ENCODE data around the gene METTL3. TPM values are rescaled to one million over a fixed set of nuclear protein-coding genes. Genes with fewer than 3 reads are reported as not detected.
A peak's percentile ranks its signal among the peaks of the same experiment; 100 is the strongest.

Gene METTL3
- total and polyA plus RNA-seq, 2 of the 13 experiments (the other 11 are each of a cell fraction or from before 2014, with no cell fraction given) = 123 to 130 TPM

DNA sequence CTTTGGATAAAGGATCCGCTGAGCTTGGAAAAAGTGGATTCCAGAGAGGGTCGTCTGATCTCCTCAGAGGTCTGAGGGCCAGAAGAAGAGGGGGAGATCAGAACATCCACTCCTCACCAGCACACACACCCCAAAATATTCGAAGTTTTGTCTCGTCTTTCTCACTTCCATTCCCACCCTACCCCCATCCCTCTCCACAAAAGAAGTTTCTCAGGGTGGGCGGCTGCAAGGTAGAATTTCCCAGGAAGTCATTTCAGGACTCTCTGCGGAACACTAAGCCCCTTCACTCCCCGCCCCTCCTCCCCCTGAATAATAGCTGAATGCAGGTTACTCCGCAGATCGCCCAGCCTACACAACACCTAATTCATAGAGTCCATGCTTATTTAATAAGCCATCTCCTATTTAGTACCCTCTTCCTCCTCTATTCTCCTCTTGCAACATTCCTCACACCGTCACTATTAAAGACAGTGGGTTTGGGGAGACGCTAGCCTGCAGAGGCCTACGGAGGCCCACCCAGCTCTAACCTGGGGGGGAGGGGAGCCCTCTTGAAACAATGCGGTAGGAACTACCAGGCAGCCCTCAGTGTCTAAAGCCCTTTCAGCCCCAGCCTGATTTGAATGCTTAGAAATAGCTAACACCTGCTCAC lies 15.7 kb upstream of the METTL3 start (continued):
- TF ChIP-seq, protein P1, sequence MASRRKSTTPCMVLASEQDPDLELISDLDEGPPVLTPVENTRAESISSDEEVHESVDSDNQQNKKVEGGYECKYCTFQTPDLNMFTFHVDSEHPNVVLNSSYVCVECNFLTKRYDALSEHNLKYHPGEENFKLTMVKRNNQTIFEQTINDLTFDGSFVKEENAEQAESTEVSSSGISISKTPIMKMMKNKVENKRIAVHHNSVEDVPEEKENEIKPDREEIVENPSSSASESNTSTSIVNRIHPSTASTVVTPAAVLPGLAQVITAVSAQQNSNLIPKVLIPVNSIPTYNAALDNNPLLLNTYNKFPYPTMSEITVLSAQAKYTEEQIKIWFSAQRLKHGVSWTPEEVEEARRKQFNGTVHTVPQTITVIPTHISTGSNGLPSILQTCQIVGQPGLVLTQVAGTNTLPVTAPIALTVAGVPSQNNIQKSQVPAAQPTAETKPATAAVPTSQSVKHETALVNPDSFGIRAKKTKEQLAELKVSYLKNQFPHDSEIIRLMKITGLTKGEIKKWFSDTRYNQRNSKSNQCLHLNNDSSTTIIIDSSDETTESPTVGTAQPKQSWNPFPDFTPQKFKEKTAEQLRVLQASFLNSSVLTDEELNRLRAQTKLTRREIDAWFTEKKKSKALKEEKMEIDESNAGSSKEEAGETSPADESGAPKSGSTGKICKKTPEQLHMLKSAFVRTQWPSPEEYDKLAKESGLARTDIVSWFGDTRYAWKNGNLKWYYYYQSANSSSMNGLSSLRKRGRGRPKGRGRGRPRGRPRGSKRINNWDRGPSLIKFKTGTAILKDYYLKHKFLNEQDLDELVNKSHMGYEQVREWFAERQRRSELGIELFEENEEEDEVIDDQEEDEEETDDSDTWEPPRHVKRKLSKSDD (CRISPR knock-in tag; IDR thresholded peaks at IDR 0.05; ENCODE audit: low read depth) = no peak
- TF ChIP-seq, protein P2, sequence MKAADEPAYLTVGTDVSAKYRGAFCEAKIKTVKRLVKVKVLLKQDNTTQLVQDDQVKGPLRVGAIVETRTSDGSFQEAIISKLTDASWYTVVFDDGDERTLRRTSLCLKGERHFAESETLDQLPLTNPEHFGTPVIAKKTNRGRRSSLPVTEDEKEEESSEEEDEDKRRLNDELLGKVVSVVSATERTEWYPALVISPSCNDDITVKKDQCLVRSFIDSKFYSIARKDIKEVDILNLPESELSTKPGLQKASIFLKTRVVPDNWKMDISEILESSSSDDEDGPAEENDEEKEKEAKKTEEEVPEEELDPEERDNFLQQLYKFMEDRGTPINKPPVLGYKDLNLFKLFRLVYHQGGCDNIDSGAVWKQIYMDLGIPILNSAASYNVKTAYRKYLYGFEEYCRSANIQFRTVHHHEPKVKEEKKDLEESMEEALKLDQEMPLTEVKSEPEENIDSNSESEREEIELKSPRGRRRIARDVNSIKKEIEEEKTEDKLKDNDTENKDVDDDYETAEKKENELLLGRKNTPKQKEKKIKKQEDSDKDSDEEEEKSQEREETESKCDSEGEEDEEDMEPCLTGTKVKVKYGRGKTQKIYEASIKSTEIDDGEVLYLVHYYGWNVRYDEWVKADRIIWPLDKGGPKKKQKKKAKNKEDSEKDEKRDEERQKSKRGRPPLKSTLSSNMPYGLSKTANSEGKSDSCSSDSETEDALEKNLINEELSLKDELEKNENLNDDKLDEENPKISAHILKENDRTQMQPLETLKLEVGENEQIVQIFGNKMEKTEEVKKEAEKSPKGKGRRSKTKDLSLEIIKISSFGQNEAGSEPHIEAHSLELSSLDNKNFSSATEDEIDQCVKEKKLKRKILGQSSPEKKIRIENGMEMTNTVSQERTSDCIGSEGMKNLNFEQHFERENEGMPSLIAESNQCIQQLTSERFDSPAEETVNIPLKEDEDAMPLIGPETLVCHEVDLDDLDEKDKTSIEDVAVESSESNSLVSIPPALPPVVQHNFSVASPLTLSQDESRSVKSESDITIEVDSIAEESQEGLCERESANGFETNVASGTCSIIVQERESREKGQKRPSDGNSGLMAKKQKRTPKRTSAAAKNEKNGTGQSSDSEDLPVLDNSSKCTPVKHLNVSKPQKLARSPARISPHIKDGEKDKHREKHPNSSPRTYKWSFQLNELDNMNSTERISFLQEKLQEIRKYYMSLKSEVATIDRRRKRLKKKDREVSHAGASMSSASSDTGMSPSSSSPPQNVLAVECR (CRISPR knock-in tag; IDR thresholded peaks at IDR 0.05; ENCODE audit: borderline replicate concordance) = no peak
- TF ChIP-seq, protein P3, sequence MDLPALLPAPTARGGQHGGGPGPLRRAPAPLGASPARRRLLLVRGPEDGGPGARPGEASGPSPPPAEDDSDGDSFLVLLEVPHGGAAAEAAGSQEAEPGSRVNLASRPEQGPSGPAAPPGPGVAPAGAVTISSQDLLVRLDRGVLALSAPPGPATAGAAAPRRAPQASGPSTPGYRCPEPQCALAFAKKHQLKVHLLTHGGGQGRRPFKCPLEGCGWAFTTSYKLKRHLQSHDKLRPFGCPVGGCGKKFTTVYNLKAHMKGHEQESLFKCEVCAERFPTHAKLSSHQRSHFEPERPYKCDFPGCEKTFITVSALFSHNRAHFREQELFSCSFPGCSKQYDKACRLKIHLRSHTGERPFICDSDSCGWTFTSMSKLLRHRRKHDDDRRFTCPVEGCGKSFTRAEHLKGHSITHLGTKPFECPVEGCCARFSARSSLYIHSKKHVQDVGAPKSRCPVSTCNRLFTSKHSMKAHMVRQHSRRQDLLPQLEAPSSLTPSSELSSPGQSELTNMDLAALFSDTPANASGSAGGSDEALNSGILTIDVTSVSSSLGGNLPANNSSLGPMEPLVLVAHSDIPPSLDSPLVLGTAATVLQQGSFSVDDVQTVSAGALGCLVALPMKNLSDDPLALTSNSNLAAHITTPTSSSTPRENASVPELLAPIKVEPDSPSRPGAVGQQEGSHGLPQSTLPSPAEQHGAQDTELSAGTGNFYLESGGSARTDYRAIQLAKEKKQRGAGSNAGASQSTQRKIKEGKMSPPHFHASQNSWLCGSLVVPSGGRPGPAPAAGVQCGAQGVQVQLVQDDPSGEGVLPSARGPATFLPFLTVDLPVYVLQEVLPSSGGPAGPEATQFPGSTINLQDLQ (CRISPR knock-in tag; IDR thresholded peaks at IDR 0.05) = no peak
- TF ChIP-seq, protein P4, sequence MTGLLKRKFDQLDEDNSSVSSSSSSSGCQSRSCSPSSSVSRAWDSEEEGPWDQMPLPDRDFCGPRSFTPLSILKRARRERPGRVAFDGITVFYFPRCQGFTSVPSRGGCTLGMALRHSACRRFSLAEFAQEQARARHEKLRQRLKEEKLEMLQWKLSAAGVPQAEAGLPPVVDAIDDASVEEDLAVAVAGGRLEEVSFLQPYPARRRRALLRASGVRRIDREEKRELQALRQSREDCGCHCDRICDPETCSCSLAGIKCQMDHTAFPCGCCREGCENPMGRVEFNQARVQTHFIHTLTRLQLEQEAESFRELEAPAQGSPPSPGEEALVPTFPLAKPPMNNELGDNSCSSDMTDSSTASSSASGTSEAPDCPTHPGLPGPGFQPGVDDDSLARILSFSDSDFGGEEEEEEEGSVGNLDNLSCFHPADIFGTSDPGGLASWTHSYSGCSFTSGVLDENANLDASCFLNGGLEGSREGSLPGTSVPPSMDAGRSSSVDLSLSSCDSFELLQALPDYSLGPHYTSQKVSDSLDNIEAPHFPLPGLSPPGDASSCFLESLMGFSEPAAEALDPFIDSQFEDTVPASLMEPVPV (CRISPR knock-in tag; IDR thresholded peaks at IDR 0.05) = no peak
- TF ChIP-seq ZNF441 (CRISPR knock-in tag; IDR thresholded peaks at IDR 0.05; ENCODE audit: borderline replicate concordance) = no peak; the same call in 1 of the 2 replicates
- no peak for TF ChIP-seq NR3C1 (CRISPR knock-in tag; IDR thresholded peaks at IDR 0.05)
- peak; percentile 30 for TF ChIP-seq PCBP2 (optimal IDR thresholded peaks at IDR 0.05; ENCODE audit: low read depth, low read length, poor library complexity, severe bottlenecking)
- TF ChIP-seq AGO1 (IDR thresholded peaks at IDR 0.05; ENCODE audit: low read depth, low read length, poor library complexity, severe bottlenecking) = no peak
- TF ChIP-seq SMARCE1 (IDR thresholded peaks at IDR 0.05; ENCODE audit: borderline replicate concordance) = no peak
- TF ChIP-seq ZNF879 (CRISPR knock-in tag; IDR thresholded peaks at IDR 0.05) = no peak
- TF ChIP-seq POLR2A (IDR thresholded peaks at IDR 0.05; ENCODE audit: insufficient read depth in 1 of 2, low read depth in 2 of 2, low read length in 2 of 2) = 0 out of 4 replicates have a peak, but pooled peaks of 1 of the 2 experiments have one; percentile 3
- no peak for TF ChIP-seq RARA (CRISPR knock-in tag; IDR thresholded peaks at IDR 0.05)
- peak; percentile 43; the same call in 1 of the 2 replicates for TF ChIP-seq THAP11 (CRISPR knock-in tag; IDR thresholded peaks at IDR 0.05)
- TF ChIP-seq PLRG1 (conservative IDR thresholded peaks at IDR 0.05) = no peak
- no peak for TF ChIP-seq ZNF24 (IDR thresholded peaks at IDR 0.05)
- TF ChIP-seq, protein P5, sequence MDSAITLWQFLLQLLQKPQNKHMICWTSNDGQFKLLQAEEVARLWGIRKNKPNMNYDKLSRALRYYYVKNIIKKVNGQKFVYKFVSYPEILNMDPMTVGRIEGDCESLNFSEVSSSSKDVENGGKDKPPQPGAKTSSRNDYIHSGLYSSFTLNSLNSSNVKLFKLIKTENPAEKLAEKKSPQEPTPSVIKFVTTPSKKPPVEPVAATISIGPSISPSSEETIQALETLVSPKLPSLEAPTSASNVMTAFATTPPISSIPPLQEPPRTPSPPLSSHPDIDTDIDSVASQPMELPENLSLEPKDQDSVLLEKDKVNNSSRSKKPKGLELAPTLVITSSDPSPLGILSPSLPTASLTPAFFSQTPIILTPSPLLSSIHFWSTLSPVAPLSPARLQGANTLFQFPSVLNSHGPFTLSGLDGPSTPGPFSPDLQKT (CRISPR knock-in tag; IDR thresholded peaks at IDR 0.05; ENCODE audit: borderline replicate concordance) = no peak
- TF ChIP-seq ZNF33A (CRISPR knock-in tag; IDR thresholded peaks at IDR 0.05; ENCODE audit: borderline replicate concordance) = no peak
